OCI-LY1 (cell line): Measurements from ENCODE around the gene NACC2.

Experiments
- CTCF ChIP-seq: fragments of 200-600 bp; sonication (generic), shearing (Covaris generic); IDR thresholded peaks from 2 replicates; pipeline ENCODE4 v1.5.1; 2017; ENCODE audit warnings: mild to moderate bottlenecking, antibody characterized with exemption, low read length, moderate library complexity, mixed read lengths
- EZH2 ChIP-seq: fragments of 200-600 bp; sonication (generic), shearing (Covaris generic); IDR thresholded peaks from 2 replicates; pipeline ENCODE4 v1.8.0; 2017; ENCODE audit warnings: borderline replicate concordance, mixed run types, mild to moderate bottlenecking, antibody characterized with exemption, low read length, moderate library complexity, mixed read lengths

GRCh38 chr9:136055715-136056545 is 39.2 kb downstream of the NACC2 start:
- TF ChIP-seq CTCF (no peak), EZH2 (no peak)
